IMR-90 (cell line): ENCODE data around the gene ATG12. TPM values are rescaled to one million over a fixed set of nuclear protein-coding genes. Genes with fewer than 3 reads are reported as not detected.

Experiments
- ATAC-seq: fragments of 200-7000 bp; cut with Tn5 transposase; 2 replicates; pipeline ENCODE4 v1.9.1; 2020; ENCODE audit warnings: low read depth, mild to moderate bottlenecking, moderate library complexity
- BruUV-seq: library from RNA; stranded (reverse); fragments of 400-500 nt; replicated peaks from 2 replicates; lab custom pipeline; 2021; lab: Mats Ljungman, UMichigan
- CTCF ChIA-PET: fragments of 300-600 bp; formaldehyde crosslinking; extraction: SDS; loops from one replicate; lab custom pipeline; 2021; ENCODE audit warnings: antibody characterized with exemption; lab: Yijun Ruan, JAX
- POLR2A ChIA-PET: fragments of 300-600 bp; sonication (Branson Sonifier 250); formaldehyde crosslinking; loops from one replicate; lab custom pipeline; 2022; ENCODE audit warnings: antibody characterized with exemption; ENCODE audit not compliant: unreplicated experiment; lab: Charles Lee
- DNase-seq: peaks from one replicate; pipeline ENCODE4 v3.0.0; 2013
- H2AFZ ChIP-seq: replicated peaks from 2 replicates; pipeline ENCODE3; 2013; ENCODE audit warnings: low read length, mild to moderate bottlenecking; ENCODE audit not compliant: poor library complexity
- H2AK5ac ChIP-seq: 2 replicates; pipeline ENCODE4 v1.6.1; 2013; ENCODE audit warnings: low read depth, low read length, inconsistent platforms
- H2AK9ac ChIP-seq: replicated peaks from 2 replicates; pipeline ENCODE3; 2013; ENCODE audit warnings: mild to moderate bottlenecking, low read depth, low read length, moderate library complexity; ENCODE audit not compliant: poor library complexity
- H2BK120ac ChIP-seq: 2 replicates; pipeline ENCODE4 v1.6.1; 2013; ENCODE audit warnings: low read depth, low read length, inconsistent platforms
- H2BK15ac ChIP-seq: 3 replicates; pipeline ENCODE4 v1.6.1; 2013; ENCODE audit warnings: low read depth, low read length, inconsistent platforms
- H2BK20ac ChIP-seq: 2 replicates; pipeline ENCODE4 v1.6.1; 2013; ENCODE audit warnings: low read depth, mild to moderate bottlenecking, inconsistent platforms, low read length, moderate library complexity
- H2BK5ac ChIP-seq: 2 replicates; pipeline ENCODE4 v1.6.1; 2013; ENCODE audit warnings: mild to moderate bottlenecking, low read depth, low read length, inconsistent platforms; ENCODE audit not compliant: poor library complexity, severe bottlenecking
- H3K14ac ChIP-seq: replicated peaks from 2 replicates; pipeline ENCODE4 v1.6.1; 2013; ENCODE audit warnings: low read depth, low read length, inconsistent platforms
- H3K18ac ChIP-seq: 2 replicates; pipeline ENCODE4 v1.6.1; 2013; ENCODE audit warnings: low read depth, low read length, control low read depth
- H3K23ac ChIP-seq: 2 replicates; pipeline ENCODE4 v1.6.1; 2013; ENCODE audit warnings: low read depth, low read length, inconsistent platforms
- H3K27ac ChIP-seq: 2 replicates; pipeline ENCODE4 v1.5.1; 2013; ENCODE audit warnings: mild to moderate bottlenecking, control low read depth, low read length; ENCODE audit not compliant: insufficient read depth
- H3K27me3 ChIP-seq: 2 replicates; pipeline ENCODE4 v1.6.1; 2013; ENCODE audit warnings: low read length; ENCODE audit not compliant: control insufficient read depth, insufficient read depth
- H3K36me3 ChIP-seq: 2 replicates; pipeline ENCODE4 v1.6.1; 2013; ENCODE audit warnings: low read length, mixed read lengths; ENCODE audit not compliant: control insufficient read depth, insufficient read depth
- H3K4ac ChIP-seq: 2 replicates; pipeline ENCODE4 v1.6.1; 2013; ENCODE audit warnings: low read depth, low read length, inconsistent platforms
- H3K4me1 ChIP-seq: 2 replicates; pipeline ENCODE4 v1.6.1; 2013; ENCODE audit warnings: low read length, mixed read lengths; ENCODE audit not compliant: control insufficient read depth, insufficient read depth
- H3K4me2 ChIP-seq: 2 replicates; pipeline ENCODE4 v1.6.1; 2013; ENCODE audit warnings: low read depth, mild to moderate bottlenecking, control low read depth, low read length, moderate library complexity
- H3K4me3 ChIP-seq: 2 replicates; pipeline ENCODE4 v1.5.1; 2013; ENCODE audit warnings: low read depth, mild to moderate bottlenecking, control low read depth, low read length, moderate library complexity; ENCODE audit not compliant: insufficient read depth
- H3K56ac ChIP-seq: 2 replicates; pipeline ENCODE4 v1.6.1; 2013; ENCODE audit warnings: low read length, inconsistent platforms; ENCODE audit not compliant: insufficient read depth; ENCODE audit errors: extremely low read depth
- H3K79me1 ChIP-seq, 2 experiments: 2 replicates each; pipeline ENCODE4 v1.6.1; 2013; ENCODE audit warnings: low read length in 2 of 2, inconsistent platforms in 1 of 2, low read depth in 1 of 2
- H3K9ac ChIP-seq: 2 replicates; pipeline ENCODE4 v1.6.1; 2013; ENCODE audit warnings: low read depth, low read length, control low read depth
- H3K9me1 ChIP-seq: 2 replicates; pipeline ENCODE4 v1.6.1; 2013; ENCODE audit warnings: low read length, inconsistent platforms; ENCODE audit not compliant: insufficient read depth
- H3K9me3 ChIP-seq: 2 replicates; pipeline ENCODE4 v1.6.1; 2013; ENCODE audit warnings: low read length; ENCODE audit not compliant: control insufficient read depth, insufficient read depth
- H4K20me1 ChIP-seq: 2 replicates; pipeline ENCODE4 v1.6.1; 2013; ENCODE audit warnings: low read length, inconsistent platforms; ENCODE audit not compliant: insufficient read depth
- H4K5ac ChIP-seq: 2 replicates; pipeline ENCODE4 v1.6.1; 2013; ENCODE audit warnings: mild to moderate bottlenecking, low read depth, low read length, control low read depth
- H4K8ac ChIP-seq, 2 experiments: 2 replicates each; pipeline ENCODE4 v1.6.1; 2013; ENCODE audit warnings: low read depth in 2 of 2, low read length in 2 of 2, control low read depth in 1 of 2, inconsistent platforms in 1 of 2
- H4K91ac ChIP-seq: 2 replicates; pipeline ENCODE4 v1.6.1; 2013; ENCODE audit warnings: low read depth, low read length, inconsistent platforms; ENCODE audit not compliant: insufficient read depth
- CHD1 ChIP-seq: IDR thresholded peaks from 2 replicates; pipeline ENCODE4 v1.6.1; 2012; ENCODE audit warnings: low read depth, low read length, improper control_type of control experiment
- CTCF ChIP-seq: conservative IDR thresholded peaks from 2 replicates; pipeline ENCODE4 v1.5.1; 2012; ENCODE audit warnings: mild to moderate bottlenecking, low read depth, low read length, improper control_type of control experiment
- MAFK ChIP-seq: IDR thresholded peaks from 2 replicates; pipeline ENCODE4 v1.6.1; 2012; ENCODE audit warnings: low read depth, low read length, improper control_type of control experiment
- MXI1 ChIP-seq: IDR thresholded peaks from 2 replicates; pipeline ENCODE4 v1.6.1; 2012; ENCODE audit warnings: low read depth, mild to moderate bottlenecking, low read length, moderate library complexity, borderline replicate concordance
- RAD21 ChIP-seq: IDR thresholded peaks from 2 replicates; pipeline ENCODE4 v1.6.1; 2012; ENCODE audit warnings: low read length, improper control_type of control experiment
- SMC3 ChIP-seq: fragments of 150-350 bp; IDR thresholded peaks from 2 replicates; pipeline ENCODE4 v1.6.1; 2016; ENCODE audit warnings: low read depth, mild to moderate bottlenecking, antibody characterized with exemption, low read length, moderate library complexity
- WGBS, 2 experiments: methylation state at CpG; one replicate each; pipeline versions ENCODE4 v1.1.5 to v1.1.7; 2013; ENCODE audit warnings: missing lambda C conversion rate in 2 of 2; ENCODE audit not compliant: insufficient read length in 1 of 2; ENCODE audit errors: extremely low coverage in 2 of 2; 5-methylcytosine and 5-hydroxymethylcytosine counted together
- dilution Hi-C: fragments of 300-500 bp; cut with HindIII; formaldehyde crosslinking; loops from one replicate; pipeline ENCODE4 v1.14.3; 2018; ENCODE audit warnings: low sequenced_read_pairs; ENCODE audit not compliant: unreplicated experiment
- in situ Hi-C: fragments of 300-500 bp; cut with MboI; formaldehyde crosslinking; loops from 3 replicates; pipeline ENCODE4 v1.14.3; 2019; ENCODE audit warnings: low sequenced_read_pairs, inconsistent platforms, mixed read lengths
- intact Hi-C: fragments of 100-400 bp; cut with micrococcal nuclease; formaldehyde crosslinking; loops from 2 replicates; pipeline ENCODE4 v1.10.0; 2022
- polyA plus RNA-seq, 3 experiments: library from polyadenylated mRNA; depleted of rRNA; stranded (reverse); fragments of >200 nt; gene quantifications; 2 replicates each; pipeline ENCODE4 v1.2.3, GENCODE V29; 2012; ENCODE audit warnings: low replicate concordance in 1 of 3
- total RNA-seq: library from RNA; depleted of rRNA; stranded (reverse); fragments of >200 nt; gene quantifications from 2 replicates; pipeline ENCODE4 v1.2.3, GENCODE V29; 2012

The ATG12 gene
- total and polyA plus RNA-seq, 2 of the 4 experiments (the other 2 are of a cell fraction), result 68.0 to 95.7 TPM

GRCh38 chr5:115835481-115835880 lies 5.9 kb downstream of the ATG12 start (continued):
- TF ChIP-seq CHD1 (no peak), SMC3 (no peak)

- TF ChIP-seq SMC3, result peak; percentile 56
- TF ChIP-seq MXI1, result no peak
- TF ChIP-seq MAFK, result peak; percentile 70
- TF ChIP-seq RAD21, result peak; percentile 55
- TF ChIP-seq CTCF, result peak; percentile 67
- H4K20me1 ChIP-seq, result no peaks in the 10 kb centered on the region
- H2AK5ac ChIP-seq, result no peak overlapping the region
- no peak overlapping the region for H3K14ac ChIP-seq
- no peak overlapping the region for H4K91ac ChIP-seq
- no peak overlapping the region for H3K23ac ChIP-seq
- no peak overlapping the region for H3K18ac ChIP-seq
- DNase-seq (peak; percentile 49), ATAC-seq (peak; percentile 66)
- ChIA-PET POLR2A (no interaction called here), CTCF (interaction anchor here (1.0 to 1.4 kb wide), 3 partner anchors 10 to 196 kb away, joined by 3 to 4 read pairs (median 3); partner anchors contain the start of gene ATG12)
- H4K8ac ChIP-seq, result no peak overlapping the region
- H3K27ac ChIP-seq, result no peak overlapping the region
- H2BK5ac ChIP-seq, result no peak overlapping the region
- H3K4ac ChIP-seq, result no peak overlapping the region
- intact Hi-C loops, result loop anchor here (1.0 to 10.0 kb wide), 2 partner anchors 197 to 286 kb away; partner anchors contain the start of gene FEM1C
- in situ Hi-C loops, result loop anchor here (25.0 kb wide), 1 partner anchor 544 kb away; the partner anchor contains the start of gene CCDC112
- no peak overlapping the region for H3K56ac ChIP-seq
- H2AK9ac ChIP-seq, result no peak overlapping the region
- no peak overlapping the region for H2AFZ ChIP-seq
- H3K9ac ChIP-seq, result no peak overlapping the region
- no peak overlapping the region for H4K5ac ChIP-seq
- H3K4me2 ChIP-seq, result no peak overlapping the region
- H3K4me3 ChIP-seq, result no peak overlapping the region
- H3K9me3 ChIP-seq, result no peaks in the 10 kb centered on the region
- peaks cover 13% of the 10 kb centered on the region for H3K36me3 ChIP-seq
- dilution Hi-C loops, result no loop called here
- BruUV-seq, result no TSS peak
- H2BK15ac ChIP-seq, result no peak overlapping the region
- WGBS, 2 experiments, result no CpG with 5 or more reads among the region's 2 CpGs
- no peaks in the 10 kb centered on the region for H3K9me1 ChIP-seq
- no peak overlapping the region for H2BK20ac ChIP-seq
- peaks cover 3 to 5% of the 10 kb centered on the region in 2 experiments; a peak in 3 of 4 replicates for H3K79me1 ChIP-seq
- no peaks in the 10 kb centered on the region for H3K4me1 ChIP-seq
- H3K27me3 ChIP-seq, result no peaks in the 10 kb centered on the region
- no peak overlapping the region for H2BK120ac ChIP-seq
Observed at GRCh38 chr5:115831163-115831768, 10.1 kb downstream of the ATG12 start.
